HL-60 (cell line): ENCODE measurements around the gene GNAL.
"Not testable (repeated sequence)": the region's sequence is repeated elsewhere in the genome, so short reads cannot be mapped to it uniquely, and the experiment has no call there.

Source experiments
- DNase-seq, 2 experiments: peaks; one replicate each; pipeline ENCODE4 v3.0.0-alpha.2; 2010 to 2020; ENCODE audit warnings: low read depth in 1 of 2, low spot score in 1 of 2
- H3K27ac ChIP-seq: fragments of 250-450 bp; sonication (Bioruptor Pico); replicated peaks from 2 replicates; pipeline ENCODE4 v1.5.1; 2020; ENCODE audit warnings: mild to moderate bottlenecking, moderate library complexity
- H3K27me3 ChIP-seq: fragments of 250-450 bp; sonication (Bioruptor Pico); 2 replicates; pipeline ENCODE4 v1.5.1; 2021; ENCODE audit warnings: mild to moderate bottlenecking, moderate library complexity; ENCODE audit not compliant: insufficient read depth, poor library complexity, severe bottlenecking
- H3K4me3 ChIP-seq: replicated peaks from 2 replicates; pipeline ENCODE4 v1.5.1; 2011; ENCODE audit warnings: mild to moderate bottlenecking, control low read depth, low read length; ENCODE audit not compliant: insufficient read depth
- CTCF ChIP-seq: IDR thresholded peaks from one replicate; pipeline ENCODE4 v1.5.1; 2011; ENCODE audit warnings: low read length, control low read depth, inconsistent platforms; ENCODE audit not compliant: insufficient read depth
- GABPA ChIP-seq: IDR thresholded peaks from 2 replicates; pipeline ENCODE4 v1.6.1; 2012; ENCODE audit warnings: low read depth
- POLR2AphosphoS5 ChIP-seq: IDR thresholded peaks from 2 replicates; pipeline ENCODE4 v1.6.1; 2012; ENCODE audit warnings: low read depth
- REST ChIP-seq: IDR thresholded peaks from 2 replicates; pipeline ENCODE4 v1.6.1; 2012; ENCODE audit warnings: low read depth; ENCODE audit not compliant: insufficient replicate concordance
- SPI1 ChIP-seq: IDR thresholded peaks from 2 replicates; pipeline ENCODE4 v1.6.1; 2012; ENCODE audit warnings: low read depth, mild to moderate bottlenecking, borderline replicate concordance

GNAL gene

GRCh38 chr18:11887328-11888128 lies 198.5 kb downstream of the GNAL start:
- TF ChIP-seq POLR2AphosphoS5 (no peak), SPI1 (no peak)
- DNase-seq: no peak
- Histone ChIP-seq H3K27me3 (no peaks in the 10 kb centered on the region), H3K4me3 (no peak overlapping the region), H3K27ac (no peak overlapping the region)

GRCh38 chr18:11888726-11889125 lies 199.7 kb downstream of the GNAL start:
- DNase-seq: no peak
- no peak overlapping the region for H3K27ac ChIP-seq
- TF ChIP-seq REST: no peak
- no peak for TF ChIP-seq SPI1
- no peak for TF ChIP-seq GABPA
- TF ChIP-seq CTCF: no peak
- TF ChIP-seq POLR2AphosphoS5: no peak
- no peak overlapping the region for H3K4me3 ChIP-seq
- H3K27me3 ChIP-seq: no peaks in the 10 kb centered on the region

- Histone ChIP-seq H3K27ac (no peak overlapping the region), H3K4me3 (no peak overlapping the region), H3K27me3 (no peaks in the 10 kb centered on the region)
- TF ChIP-seq POLR2AphosphoS5 (no peak), REST (no peak), SPI1 (no peak), CTCF (no peak), GABPA (no peak)
- DNase-seq: no peak
These were observed 200.2 kb downstream of the GNAL start for GRCh38 chr18:11889284-11889683.

GRCh38 chr18:11891737-11892136 lies 202.7 kb downstream of the GNAL start:
- H3K4me3 ChIP-seq: no peak overlapping the region
- TF ChIP-seq SPI1: no peak
- no peak for TF ChIP-seq POLR2AphosphoS5
- no peak for TF ChIP-seq GABPA
- no peak for TF ChIP-seq CTCF
- no peak for TF ChIP-seq REST
- no peak for DNase-seq
- H3K27ac ChIP-seq: no peak overlapping the region
- no peaks in the 10 kb centered on the region for H3K27me3 ChIP-seq

GRCh38 chr18:11892438-11892837 lies 203.4 kb downstream of the GNAL start:
- H3K27ac ChIP-seq, H3K27me3 ChIP-seq, H3K4me3 ChIP-seq: not testable (repeated sequence)
- DNase-seq: peak in 1 of 2 experiments; percentile 39
